GM23338 (cell line): Measurements from ENCODE around the gene MAD2L2. TPM values are rescaled to one million over a fixed set of nuclear protein-coding genes. Genes with fewer than 3 reads are reported as not detected.
A peak's percentile ranks its signal among the peaks of the same experiment; 100 is the strongest.

ENCODE experiments used
- ATAC-seq: fragments of 200-7000 bp; cut with Tn5 transposase; 3 replicates; pipeline ENCODE4 v1.9.1; 2020
- DNase-seq: peaks from one replicate; pipeline ENCODE4 v3.0.0-alpha.2; 2015; ENCODE audit warnings: low spot score
- H2AFZ ChIP-seq: fragments of 200-600 bp; sonication (generic); 2 replicates; pipeline ENCODE4 v1.8.0; 2016; ENCODE audit warnings: antibody characterized with exemption, mild to moderate bottlenecking, moderate library complexity
- H3F3A ChIP-seq: fragments of 200-600 bp; sonication (generic); replicated peaks from 2 replicates; pipeline ENCODE4 v1.8.0; 2017; ENCODE audit warnings: antibody characterized with exemption, mixed run types, low read depth
- H3K27ac ChIP-seq: fragments of 200-600 bp; sonication (generic); 2 replicates; pipeline ENCODE4 v1.6.1; 2016; ENCODE audit warnings: low read depth
- H3K27me3 ChIP-seq: fragments of 200-600 bp; sonication (generic); 2 replicates; pipeline ENCODE4 v1.8.0; 2016; ENCODE audit warnings: mild to moderate bottlenecking, mixed run types, moderate library complexity; ENCODE audit not compliant: insufficient read depth
- H3K36me3 ChIP-seq: fragments of 200-600 bp; sonication (generic); 2 replicates; pipeline ENCODE4 v1.8.0; 2016; ENCODE audit warnings: mild to moderate bottlenecking; ENCODE audit not compliant: insufficient read depth
- H3K4me1 ChIP-seq: fragments of 200-600 bp; sonication (generic); 2 replicates; pipeline ENCODE4 v1.8.0; 2016; ENCODE audit warnings: mild to moderate bottlenecking, moderate library complexity; ENCODE audit not compliant: insufficient read depth
- H3K4me2 ChIP-seq: fragments of 200-600 bp; sonication (generic); 2 replicates; pipeline ENCODE4 v1.7.1; 2017; ENCODE audit warnings: mixed run types
- H3K4me3 ChIP-seq: fragments of 200-600 bp; sonication (generic); 2 replicates; pipeline ENCODE4 v1.6.1; 2016; ENCODE audit warnings: mixed run types
- H3K79me2 ChIP-seq: fragments of 200-600 bp; sonication (generic); replicated peaks from 2 replicates; pipeline ENCODE4 v1.8.0; 2017; ENCODE audit warnings: mild to moderate bottlenecking; ENCODE audit not compliant: insufficient read depth
- H3K9me2 ChIP-seq: fragments of 200-600 bp; sonication (generic); 2 replicates; pipeline ENCODE4 v1.8.0; 2017; ENCODE audit not compliant: insufficient read depth
- H4K20me1 ChIP-seq: fragments of 200-600 bp; sonication (generic); replicated peaks from 2 replicates; pipeline ENCODE4 v1.8.0; 2017; ENCODE audit warnings: mild to moderate bottlenecking; ENCODE audit not compliant: insufficient read depth
- H3K27ac Mint-ChIP-seq: 2 replicates; pipeline ENCODE4 v1.8.0; 2020; ENCODE audit warnings: inconsistent platforms, mild to moderate bottlenecking, moderate library complexity, mixed read lengths
- H3K27me3 Mint-ChIP-seq: 3 replicates; pipeline ENCODE4 v1.8.0; 2022; ENCODE audit warnings: low read depth, mild to moderate bottlenecking, moderate library complexity, mixed read lengths, inconsistent platforms; ENCODE audit not compliant: insufficient read depth, poor library complexity
- H3K36me3 Mint-ChIP-seq: 3 replicates; pipeline ENCODE4 v1.8.0; 2021; ENCODE audit warnings: low read depth, mild to moderate bottlenecking, inconsistent platforms, moderate library complexity, mixed read lengths
- H3K4me1 Mint-ChIP-seq: 3 replicates; pipeline ENCODE4 v1.8.0; 2020; ENCODE audit warnings: mild to moderate bottlenecking, inconsistent platforms, mixed read lengths
- H3K4me3 Mint-ChIP-seq: 3 replicates; pipeline ENCODE4 v1.8.0; 2021; ENCODE audit warnings: moderate library complexity, mild to moderate bottlenecking, inconsistent platforms, mixed read lengths
- H3K9me3 Mint-ChIP-seq: 3 replicates; pipeline ENCODE4 v1.8.0; 2020; ENCODE audit warnings: moderate library complexity, mild to moderate bottlenecking, inconsistent platforms, mixed read lengths
- CTCF ChIP-seq, 2 experiments: fragments of 200-600 bp in 1 of 2; sonication (generic) in 1 of 2; conservative IDR thresholded peaks; 2 replicates each; pipeline versions ENCODE4 v1.5.1 to v1.6.1; 2016 to 2017; ENCODE audit warnings: antibody characterized with exemption in 2 of 2, low read depth in 2 of 2, mild to moderate bottlenecking in 2 of 2, moderate library complexity in 1 of 2
- ETS1 ChIP-seq: IDR thresholded peaks from 2 replicates; pipeline ENCODE4 v1.6.1; 2016; ENCODE audit warnings: antibody characterized with exemption
- EZH2phosphoT487 ChIP-seq: fragments of 200-600 bp; sonication (generic); IDR thresholded peaks from one replicate; pipeline ENCODE4 v1.8.1; 2018; ENCODE audit warnings: antibody characterized with exemption; ENCODE audit not compliant: unreplicated experiment
- JUNB ChIP-seq: IDR thresholded peaks from one replicate; pipeline ENCODE4 v1.6.1; 2016; ENCODE audit warnings: antibody characterized with exemption; ENCODE audit not compliant: unreplicated experiment
- NANOG ChIP-seq: IDR thresholded peaks from 2 replicates; pipeline ENCODE4 v1.6.1; 2016; ENCODE audit warnings: antibody characterized with exemption, borderline replicate concordance
- POLR2AphosphoS5 ChIP-seq: IDR thresholded peaks from 2 replicates; pipeline ENCODE4 v1.6.1; 2016; ENCODE audit warnings: antibody characterized with exemption, low read depth
- REST ChIP-seq: IDR thresholded peaks from one replicate; pipeline ENCODE4 v1.6.1; 2018; ENCODE audit warnings: antibody characterized with exemption; ENCODE audit not compliant: unreplicated experiment
- ZNF114 ChIP-seq: fragments of 250-450 bp; sonication (Bioruptor Pico); IDR thresholded peaks from 2 replicates; pipeline ENCODE4 v1.5.0; 2020; ENCODE audit warnings: mild to moderate bottlenecking, moderate library complexity
- ZNF331 ChIP-seq: fragments of 250-450 bp; sonication (Bioruptor Pico); IDR thresholded peaks from 2 replicates; pipeline ENCODE4 v1.5.0; 2020; ENCODE audit warnings: low read depth, mild to moderate bottlenecking, moderate library complexity
- ZNF462 ChIP-seq: fragments of 250-450 bp; sonication (Bioruptor Pico); IDR thresholded peaks from 2 replicates; pipeline ENCODE4 v1.5.0; 2020; ENCODE audit warnings: mild to moderate bottlenecking, moderate library complexity
- polyA plus RNA-seq: library from polyadenylated mRNA; unstranded; fragments of >200 nt; fragmentation: Nextera tagmentation; extraction: Ambion mirVana; gene quantifications from 2 replicates; pipeline ENCODE4 v1.2.1, GENCODE V29; 2016
- total RNA-seq: library from RNA; depleted of rRNA; stranded (reverse); fragments of >200 nt; shearing (Covaris generic); gene quantifications from 2 replicates; pipeline ENCODE4 v1.2.3, GENCODE V29; 2014

MAD2L2 gene
- total and polyA plus RNA-seq, 2 experiments from 2014 or later: 498 to 552 TPM

GRCh38 chr1:11648732-11649158 is 32.2 kb downstream of the MAD2L2 start (continued):
- TF ChIP-seq ZNF462 (CRISPR knock-in tag) (no peak), JUNB (no peak)

- DNase-seq (no peak), ATAC-seq (no peak)
- Histone ChIP-seq H3K79me2 (peaks cover 18% of the 10 kb centered on the region), H3K36me3 (no peaks in the 10 kb centered on the region), H2AFZ (no peak overlapping the region), H3K4me1 (peaks cover 22% of the 10 kb centered on the region), H3F3A (peaks cover 14% of the 10 kb centered on the region; the same call in 1 of the 2 replicates), H3K27ac (no peak overlapping the region), H3K4me2 (peak overlapping the region; percentile 65; the same call in 1 of the 2 replicates), H3K27me3 (no peaks in the 10 kb centered on the region), H4K20me1 (peaks cover 8% of the 10 kb centered on the region), H3K9me2 (no peaks in the 10 kb centered on the region), H3K4me3 (no peak overlapping the region)
- peaks cover 33% of the 10 kb centered on the region for H3K4me1 Mint-ChIP-seq
- no peaks in the 10 kb centered on the region; the same call in 2 of the 3 replicates for H3K9me3 Mint-ChIP-seq
- no peak overlapping the region for H3K4me3 Mint-ChIP-seq
- H3K36me3 Mint-ChIP-seq: peaks cover 2% of the 10 kb centered on the region; the same call in 1 of the 3 replicates
- H3K27me3 Mint-ChIP-seq: peaks cover 22% of the 10 kb centered on the region
- TF ChIP-seq NANOG (no peak), EZH2phosphoT487 (no peak), REST (no peak), POLR2AphosphoS5 (no peak), ZNF331 (CRISPR knock-in tag) (no peak), ETS1 (no peak), CTCF (conservative IDR thresholded peaks at IDR 0.05; ENCODE audit: low read depth in 2 of 2) (no peak), ZNF114 (CRISPR knock-in tag) (no peak)
- H3K27ac Mint-ChIP-seq: no peak overlapping the region
Measured at GRCh38 chr1:11648039-11648438, 32.9 kb downstream of the MAD2L2 start.
